Osteocyte (in vitro differentiated cells): ENCODE results near the gene ZBTB49. TPM values are rescaled to one million over a fixed set of nuclear protein-coding genes. Genes with fewer than 3 reads are reported as not detected.

Source experiments
- DNase-seq: peaks from one replicate; pipeline ENCODE4 v3.0.0; 2021; ENCODE audit warnings: mixed read lengths; ENCODE audit not compliant: unreplicated experiment; ENCODE audit errors: extremely low spot score
- H3K27ac Mint-ChIP-seq: one replicate; pipeline ENCODE4 v1.8.0; 2021; ENCODE audit warnings: mild to moderate bottlenecking, mixed read lengths; ENCODE audit not compliant: unreplicated experiment
- H3K27me3 Mint-ChIP-seq: one replicate; pipeline ENCODE4 v1.8.0; 2021; ENCODE audit warnings: mixed read lengths; ENCODE audit not compliant: unreplicated experiment
- H3K36me3 Mint-ChIP-seq: one replicate; pipeline ENCODE4 v1.8.0; 2021; ENCODE audit warnings: mixed read lengths; ENCODE audit not compliant: unreplicated experiment
- H3K4me1 Mint-ChIP-seq: one replicate; pipeline ENCODE4 v1.8.0; 2021; ENCODE audit warnings: mixed read lengths; ENCODE audit not compliant: unreplicated experiment
- H3K4me3 Mint-ChIP-seq: one replicate; pipeline ENCODE4 v1.8.0; 2021; ENCODE audit warnings: mild to moderate bottlenecking, moderate library complexity, mixed read lengths; ENCODE audit not compliant: unreplicated experiment
- H3K9me3 Mint-ChIP-seq: one replicate; pipeline ENCODE4 v1.8.0; 2021; ENCODE audit warnings: mixed read lengths; ENCODE audit not compliant: unreplicated experiment
- CTCF ChIP-seq: fragments of 200-600 bp; sonication (generic); IDR thresholded peaks from 2 replicates; pipeline ENCODE4 v1.5.0; 2021; ENCODE audit warnings: antibody characterized with exemption, mild to moderate bottlenecking, moderate library complexity
- total RNA-seq: library from RNA; stranded (reverse); gene quantifications from 2 replicates; pipeline ENCODE4 v1.2.1, GENCODE V29; 2021

The ZBTB49 gene
- total RNA-seq, 1 donor from 2014 or later, result 6.4 TPM

- Mint-ChIP-seq H3K27ac (no peak overlapping the region), H3K4me3 (no peak overlapping the region), H3K36me3 (peaks cover 30% of the 10 kb centered on the region), H3K4me1 (peaks cover 5% of the 10 kb centered on the region), H3K9me3 (no peaks in the 10 kb centered on the region), H3K27me3 (no peaks in the 10 kb centered on the region)
- TF ChIP-seq CTCF, result no peak
- DNase-seq, result no peak
Observed at GRCh38 chr4:4281787-4282186, 8.3 kb upstream of the ZBTB49 start.

GRCh38 chr4:4284827-4285618 is 5.0 kb upstream of the ZBTB49 start:
- peak; percentile 54 for DNase-seq
- Mint-ChIP-seq H3K27me3 (no peaks in the 10 kb centered on the region), H3K9me3 (no peaks in the 10 kb centered on the region), H3K4me3 (no peak overlapping the region), H3K4me1 (peaks cover 19% of the 10 kb centered on the region), H3K36me3 (peaks cover 21% of the 10 kb centered on the region), H3K27ac (no peak overlapping the region)
- no peak for TF ChIP-seq CTCF

- Mint-ChIP-seq H3K36me3 (peaks cover 3% of the 10 kb centered on the region), H3K27ac (no peak overlapping the region), H3K27me3 (no peaks in the 10 kb centered on the region), H3K4me1 (peaks cover 33% of the 10 kb centered on the region), H3K9me3 (no peaks in the 10 kb centered on the region), H3K4me3 (no peak overlapping the region)
- no peak for TF ChIP-seq CTCF
- DNase-seq, result no peak
Observed at GRCh38 chr4:4288098-4288497, 2.0 kb upstream of the ZBTB49 start.

GRCh38 chr4:4289055-4289454 is 996 bp upstream of the ZBTB49 start:
- H3K27me3 Mint-ChIP-seq, result no peaks in the 10 kb centered on the region
- H3K27ac Mint-ChIP-seq, result no peak overlapping the region

More at GRCh38 chr4:4289055-4289454, 996 bp upstream of the ZBTB49 start:
- Mint-ChIP-seq H3K36me3 (peaks cover 3% of the 10 kb centered on the region), H3K4me1 (peaks cover 33% of the 10 kb centered on the region), H3K4me3 (peak overlapping the region; percentile 96), H3K9me3 (no peaks in the 10 kb centered on the region)
- no peak for TF ChIP-seq CTCF
- peak; percentile 27 for DNase-seq
